ENCODE data around the gene FN3K. TPM values are rescaled to one million over a fixed set of nuclear protein-coding genes. Genes with fewer than 3 reads are reported as not detected.

The FN3K gene
- total and polyA plus RNA-seq, 2 of the 8 experiments (the other 6 are each of a cell fraction or from before 2014, with no cell fraction given): 0.88 to 14.2 TPM

DNA sequence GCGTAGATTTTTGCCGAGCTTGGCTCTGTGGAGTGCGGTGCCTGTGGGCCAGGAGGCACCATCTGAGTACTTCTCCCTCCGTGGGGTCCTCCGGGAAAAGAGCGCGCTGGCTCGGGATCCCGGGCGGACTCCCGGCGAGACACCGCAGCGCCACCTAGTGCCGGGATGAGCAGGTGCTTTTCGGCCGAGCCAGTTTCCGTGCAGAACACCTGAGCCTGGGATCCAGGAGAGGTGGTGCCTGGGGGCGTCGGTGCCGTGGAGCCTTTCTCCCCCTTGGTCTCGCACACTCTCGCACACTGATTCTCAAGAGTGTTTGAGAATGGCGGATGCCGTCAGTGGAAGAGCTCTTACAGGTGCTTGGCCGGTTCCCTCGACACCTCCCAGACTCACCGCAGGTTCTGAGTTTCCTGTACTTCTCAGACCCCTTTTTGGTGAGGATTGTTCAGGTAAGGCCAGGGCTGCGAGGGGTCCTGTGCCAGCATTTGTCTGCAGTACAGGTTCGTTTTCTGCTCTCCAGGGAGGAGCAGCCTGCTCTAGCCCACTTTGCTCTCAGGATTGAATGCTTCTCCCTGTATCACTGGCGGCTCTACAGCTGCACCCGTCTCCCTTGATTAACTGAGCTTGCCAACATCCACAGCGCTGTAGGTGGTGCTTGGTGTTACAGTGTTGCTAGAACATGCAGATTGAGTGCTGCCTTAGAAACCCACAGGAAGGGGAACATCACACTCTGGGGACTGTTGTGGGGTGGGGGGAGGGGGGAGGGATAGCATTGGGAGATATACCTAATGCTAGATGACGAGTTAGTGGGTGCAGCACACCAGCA, 39.8 kb downstream of the FN3K start (continued):
- TF ChIP-seq TCF12 (IDR thresholded peaks at IDR 0.05; ENCODE audit: low read depth, low read length): 0 out of 2 replicates have a peak, but pooled peaks have one; percentile 35
- TF ChIP-seq SUZ12 (IDR thresholded peaks at IDR 0.05; ENCODE audit: low read length): no peak
- no peak for TF ChIP-seq EZH2 (IDR thresholded peaks at IDR 0.05; ENCODE audit: low read depth, low read length, severe bottlenecking)

Measured in H1 (cell line).